Cardiac muscle cell (in vitro differentiated cells and primary cell): ENCODE results near the gene TNFSF12. TPM values are rescaled to one million over a fixed set of nuclear protein-coding genes. Genes with fewer than 3 reads are reported as not detected.

Experiments
- DNase-seq, 2 donors: peaks; one replicate each; pipeline versions ENCODE4 v3.0.0 to v3.0.0-alpha.2; 2010 to 2017; ENCODE audit warnings: low read depth in 1 of 2, low spot score in 1 of 2
- H3K27ac ChIP-seq: fragments of 200-600 bp; sonication (generic); 2 replicates; pipeline ENCODE4 v1.5.1; 2016
- H3K27me3 ChIP-seq: fragments of 200-600 bp; sonication (generic); 2 replicates; pipeline ENCODE4 v1.6.0; 2016; ENCODE audit warnings: control low read depth
- H3K36me3 ChIP-seq: fragments of 200-600 bp; sonication (generic); 2 replicates; pipeline ENCODE4 v1.5.1; 2016; ENCODE audit warnings: control low read depth
- H3K4me1 ChIP-seq: fragments of 200-600 bp; sonication (generic); 2 replicates; pipeline ENCODE4 v1.8.1; 2017; ENCODE audit warnings: low read depth, mild to moderate bottlenecking, mixed run types
- H3K4me3 ChIP-seq: fragments of 200-600 bp; sonication (generic); 2 replicates; pipeline ENCODE4 v1.5.1; 2016; ENCODE audit warnings: mild to moderate bottlenecking
- H3K9me3 ChIP-seq: fragments of 200-600 bp; sonication (generic); 2 replicates; pipeline ENCODE4 v1.5.1; 2017; ENCODE audit warnings: low read depth, mild to moderate bottlenecking, control low read depth
- CTCF ChIP-seq: IDR thresholded peaks from 2 replicates; pipeline ENCODE4 v1.5.1; 2012; ENCODE audit warnings: low read depth, mild to moderate bottlenecking, low read length
- polyA plus RNA-seq: library from polyadenylated mRNA; unstranded; fragments of >200 nt; fragmentation: Nextera tagmentation; extraction: Ambion mirVana; gene quantifications from 2 replicates; pipeline ENCODE4 v1.2.1, GENCODE V29; 2016
- total RNA-seq: library from RNA; depleted of rRNA; stranded (reverse); fragments of >200 nt; gene quantifications from 2 replicates; pipeline ENCODE4 v1.2.3, GENCODE V29; 2016

The TNFSF12 gene, protein sequence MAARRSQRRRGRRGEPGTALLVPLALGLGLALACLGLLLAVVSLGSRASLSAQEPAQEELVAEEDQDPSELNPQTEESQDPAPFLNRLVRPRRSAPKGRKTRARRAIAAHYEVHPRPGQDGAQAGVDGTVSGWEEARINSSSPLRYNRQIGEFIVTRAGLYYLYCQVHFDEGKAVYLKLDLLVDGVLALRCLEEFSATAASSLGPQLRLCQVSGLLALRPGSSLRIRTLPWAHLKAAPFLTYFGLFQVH
- total RNA-seq, result 4.1 and 11.7 TPM in 2 replicates
- 3.2 and 6.7 TPM in 2 replicates for polyA plus RNA-seq

GRCh38 chr17:7548585-7549400 lies at the start of gene TNFSF12:
Gene TNFSF12 (plus strand): TSS chr17:7549058. CDS start chr17:7549154, 96 bp downstream.
- Histone ChIP-seq H3K27ac (no peak within 1 kb of the TSS), H3K4me3 (peak within 1 kb of the TSS; percentile 34), H3K4me1 (peaks cover 4% of the 10 kb centered on the region), H3K27me3 (peaks cover 4% of the 10 kb centered on the region), H3K36me3 (no peaks in the 10 kb centered on the region), H3K9me3 (no peaks in the 10 kb centered on the region)
- DNase-seq, result peak; percentile 38 to 58
- TF ChIP-seq CTCF, result peak; percentile 26

GRCh38 chr17:7499161-7499560 lies 49.7 kb upstream of the TNFSF12 start:
- no peak for TF ChIP-seq CTCF

DNA sequence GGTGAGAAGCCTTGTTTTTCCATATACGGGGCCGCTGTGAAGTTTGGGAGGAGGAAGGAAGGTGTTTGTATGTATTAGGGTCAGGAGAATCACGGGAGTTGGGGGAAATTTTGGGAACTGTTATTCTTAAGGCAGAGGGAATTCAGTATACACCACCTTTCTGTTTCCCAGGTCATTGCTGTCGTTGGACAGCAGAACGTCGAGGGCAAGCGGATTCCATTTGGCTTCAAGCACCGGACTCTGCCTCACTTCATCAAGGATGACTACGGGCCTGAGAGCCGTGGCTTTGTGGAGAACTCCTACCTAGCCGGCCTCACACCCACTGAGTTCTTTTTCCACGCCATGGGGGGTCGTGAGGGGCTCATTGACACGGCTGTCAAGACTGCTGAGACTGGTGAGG lies 47.1 kb upstream of the TNFSF12 start:
- Histone ChIP-seq H3K4me3 (no peak overlapping the region), H3K9me3 (no peaks in the 10 kb centered on the region), H3K27me3 (no peaks in the 10 kb centered on the region), H3K36me3 (peaks cover 77% of the 10 kb centered on the region), H3K4me1 (no peaks in the 10 kb centered on the region), H3K27ac (no peak overlapping the region)
- DNase-seq, result no peak
- no peak for TF ChIP-seq CTCF

More at GRCh38 chr17:7499161-7499560, 49.7 kb upstream of the TNFSF12 start:
- no peak overlapping the region for H3K27ac ChIP-seq
- DNase-seq, result no peak
- H3K4me3 ChIP-seq, result no peak overlapping the region
- H3K27me3 ChIP-seq, result no peaks in the 10 kb centered on the region
- peaks cover 66% of the 10 kb centered on the region for H3K36me3 ChIP-seq
- no peaks in the 10 kb centered on the region for H3K4me1 ChIP-seq
- H3K9me3 ChIP-seq, result no peaks in the 10 kb centered on the region

DNA sequence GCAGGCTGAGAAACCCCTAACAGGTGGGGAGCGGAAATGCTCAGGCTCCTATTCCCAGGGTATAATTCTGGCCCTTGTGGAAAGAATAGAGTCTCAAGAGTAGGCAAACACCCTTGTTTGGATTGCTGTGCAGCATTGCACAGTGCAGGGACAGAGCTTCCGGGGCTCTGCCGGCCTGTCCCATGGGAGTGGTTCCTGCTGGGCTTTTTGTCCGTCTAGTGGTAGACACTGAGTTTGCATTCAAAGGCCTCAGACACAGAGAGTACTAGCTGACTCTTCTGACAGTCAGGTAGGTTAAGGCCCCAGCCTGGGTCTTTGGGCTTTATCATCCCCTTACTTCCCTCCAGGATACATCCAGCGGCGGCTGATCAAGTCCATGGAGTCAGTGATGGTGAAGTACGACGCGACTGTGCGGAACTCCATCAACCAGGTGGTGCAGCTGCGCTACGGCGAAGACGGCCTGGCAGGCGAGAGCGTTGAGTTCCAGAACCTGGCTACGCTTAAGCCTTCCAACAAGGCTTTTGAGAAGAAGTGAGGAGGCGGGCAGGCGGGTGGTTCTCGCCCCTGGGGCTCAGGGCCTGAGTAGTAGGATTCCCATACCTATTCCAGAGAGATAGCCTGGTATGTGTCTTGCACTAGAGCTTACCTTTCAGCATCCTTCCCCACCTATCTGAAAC lies 46.5 kb upstream of the TNFSF12 start:
- no peaks in the 10 kb centered on the region for H3K9me3 ChIP-seq
- no peak for DNase-seq
- TF ChIP-seq CTCF, result no peak
- H3K4me1 ChIP-seq, result no peaks in the 10 kb centered on the region
- H3K4me3 ChIP-seq, result no peak overlapping the region
- no peaks in the 10 kb centered on the region for H3K27me3 ChIP-seq
- H3K27ac ChIP-seq, result no peak overlapping the region
- H3K36me3 ChIP-seq, result peaks cover 77% of the 10 kb centered on the region

DNA sequence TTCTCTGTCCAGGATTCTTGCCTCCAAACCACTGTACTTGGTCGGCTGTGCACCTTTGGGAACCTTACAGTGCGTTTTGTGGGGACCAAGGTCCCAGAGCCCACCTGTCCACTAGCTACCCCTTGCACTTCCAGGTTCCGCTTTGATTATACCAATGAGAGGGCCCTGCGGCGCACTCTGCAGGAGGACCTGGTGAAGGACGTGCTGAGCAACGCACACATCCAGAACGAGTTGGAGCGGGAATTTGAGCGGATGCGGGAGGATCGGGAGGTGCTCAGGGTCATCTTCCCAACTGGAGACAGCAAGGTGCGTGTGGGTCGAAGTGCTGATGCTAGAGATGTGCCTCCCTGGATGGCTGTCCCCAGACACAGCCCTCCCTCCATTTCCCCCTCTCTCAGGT lies 45.9 kb upstream of the TNFSF12 start:
- Histone ChIP-seq H3K27ac (no peak overlapping the region), H3K27me3 (no peaks in the 10 kb centered on the region), H3K9me3 (no peaks in the 10 kb centered on the region), H3K4me1 (no peaks in the 10 kb centered on the region), H3K36me3 (peaks cover 77% of the 10 kb centered on the region), H3K4me3 (no peak overlapping the region)
- peak; percentile 25 for TF ChIP-seq CTCF
- DNase-seq, result peak in 1 of 2 donors; percentile 27
